GM12878 (cell line): Measurements from ENCODE around the gene INPP5D. TPM values are rescaled to one million over a fixed set of nuclear protein-coding genes. Genes with fewer than 3 reads are reported as not detected.
A peak's percentile ranks its signal among the peaks of the same experiment; 100 is the strongest.

Experiments
- ATAC-seq: fragments of 200-7000 bp; cut with Tn5 transposase; 3 replicates; pipeline ENCODE4 v1.9.1; 2020; ENCODE audit warnings: mild to moderate bottlenecking, moderate library complexity
- BruUV-seq: library from RNA; stranded (reverse); fragments of 400-500 nt; replicated peaks from 2 replicates; lab custom pipeline; 2021; lab: Mats Ljungman, UMichigan
- CTCF ChIA-PET: fragments of 300-600 bp; sonication (Branson Sonifier 250); formaldehyde crosslinking; extraction: SDS; loops from one replicate; lab custom pipeline; 2021; ENCODE audit warnings: inconsistent platforms; lab: Yijun Ruan, JAX
- POLR2A ChIA-PET: fragments of 350-600 bp; formaldehyde crosslinking; extraction: SDS; loops from one replicate; lab custom pipeline; 2021; ENCODE audit warnings: inconsistent platforms; lab: Charles Lee
- RAD21 ChIA-PET: fragments of 300-600 bp; sonication (Branson Sonifier 250); formaldehyde crosslinking; loops from one replicate; lab custom pipeline; 2023; ENCODE audit warnings: antibody characterized with exemption; ENCODE audit not compliant: unreplicated experiment; lab: Charles Lee
- SMC1A ChIA-PET: fragments of 300-600 bp; sonication (Branson Sonifier 250); formaldehyde crosslinking; loops from one replicate; lab custom pipeline; 2023; ENCODE audit not compliant: unreplicated experiment, uncharacterized antibody; lab: Charles Lee
- DNase-seq: peaks from one replicate; pipeline ENCODE4 v3.0.0-alpha.2; 2011; ENCODE audit warnings: low read depth, low spot score
- FAIRE-seq: peaks from 3 replicates; lab custom pipeline; 2011; peaks lifted over from hg19 to GRCh38; lab: Jason Lieb, UNC
- H2AFZ ChIP-seq: 2 replicates; pipeline ENCODE4 v1.6.0; 2011; ENCODE audit warnings: low read depth, low read length, control low read depth; ENCODE audit not compliant: control insufficient read depth
- H3K27ac ChIP-seq: 2 replicates; pipeline ENCODE4 v1.5.1; 2011; ENCODE audit warnings: control low read depth; ENCODE audit not compliant: control insufficient read depth, insufficient read depth
- H3K27me3 ChIP-seq, 2 experiments: replicated peaks in 1 of 2; 2 replicates each; pipeline versions ENCODE4 v1.6.0 to v1.6.1; 2011; ENCODE audit warnings: low read length in 1 of 2; ENCODE audit not compliant: control insufficient read depth in 2 of 2, insufficient read depth in 2 of 2
- H3K36me3 ChIP-seq, 2 experiments: 2 replicates each; pipeline ENCODE4 v1.5.1; 2011; ENCODE audit warnings: low read length in 1 of 2; ENCODE audit not compliant: control insufficient read depth in 2 of 2, insufficient read depth in 2 of 2
- H3K4me1 ChIP-seq: 2 replicates; pipeline ENCODE4 v1.6.1; 2011; ENCODE audit warnings: mild to moderate bottlenecking, low read length, moderate library complexity, mixed read lengths; ENCODE audit not compliant: control insufficient read depth, insufficient read depth
- H3K4me2 ChIP-seq: 2 replicates; pipeline ENCODE4 v1.6.0; 2011; ENCODE audit warnings: control low read depth; ENCODE audit not compliant: control insufficient read depth, insufficient read depth
- H3K4me3 ChIP-seq: fragments of 200-600 bp; sonication (generic); 2 replicates; pipeline ENCODE4 v1.5.1; 2016
- H3K79me2 ChIP-seq: 2 replicates; pipeline ENCODE4 v1.6.0; 2011; ENCODE audit warnings: low read length; ENCODE audit not compliant: control insufficient read depth, insufficient read depth
- H3K9ac ChIP-seq: 2 replicates; pipeline ENCODE4 v1.8.0; 2011; ENCODE audit warnings: low read length, control low read depth, mixed read lengths; ENCODE audit not compliant: control insufficient read depth, insufficient read depth
- H3K9me3 ChIP-seq: replicated peaks from 3 replicates; pipeline ENCODE4 v1.5.1; 2011; ENCODE audit warnings: mild to moderate bottlenecking, low read length; ENCODE audit not compliant: control insufficient read depth, insufficient read depth
- H4K20me1 ChIP-seq: 2 replicates; pipeline ENCODE4 v1.6.0; 2011; ENCODE audit not compliant: control insufficient read depth, insufficient read depth
- CHD1 ChIP-seq: IDR thresholded peaks from 2 replicates; pipeline ENCODE4 v1.6.1; 2012; ENCODE audit warnings: low read depth, low read length, improper control_type of control experiment
- CHD2 ChIP-seq: IDR thresholded peaks from 2 replicates; pipeline ENCODE4 v1.6.1; 2011; ENCODE audit warnings: low read depth, low read length, improper control_type of control experiment, borderline replicate concordance
- CHD4 ChIP-seq: fragments of 200-600 bp; sonication (generic); IDR thresholded peaks from 2 replicates; pipeline ENCODE4 v1.6.1; 2016; ENCODE audit warnings: mild to moderate bottlenecking
- CREM ChIP-seq: IDR thresholded peaks from 2 replicates; pipeline ENCODE4 v1.6.1; 2014; ENCODE audit warnings: antibody characterized with exemption, low read depth
- EZH2 ChIP-seq: IDR thresholded peaks from 2 replicates; pipeline ENCODE4 v1.6.1; 2012; ENCODE audit warnings: low read depth, mild to moderate bottlenecking, control low read depth, inconsistent platforms, low read length, borderline replicate concordance; ENCODE audit not compliant: control insufficient read depth
- FOXM1 ChIP-seq: IDR thresholded peaks from 2 replicates; pipeline ENCODE4 v1.6.1; 2012; ENCODE audit warnings: low read depth, mild to moderate bottlenecking, inconsistent platforms, low read length, moderate library complexity
- LARP7 ChIP-seq: fragments of 450-650 bp; IDR thresholded peaks from 2 replicates; pipeline ENCODE4 v1.6.1; 2017; ENCODE audit warnings: mild to moderate bottlenecking
- POLR2A ChIP-seq: IDR thresholded peaks from 2 replicates; pipeline ENCODE4 v1.6.1; 2011; ENCODE audit warnings: low read depth, mild to moderate bottlenecking, low read length
- RFX5 ChIP-seq: IDR thresholded peaks from 2 replicates; pipeline ENCODE4 v1.6.1; 2011; ENCODE audit warnings: low read depth, low read length, improper control_type of control experiment
- SIX5 ChIP-seq: IDR thresholded peaks from 2 replicates; pipeline ENCODE4 v1.6.1; 2011; ENCODE audit warnings: mild to moderate bottlenecking, low read depth, low read length, moderate library complexity; ENCODE audit not compliant: severe bottlenecking
- TAF1 ChIP-seq: IDR thresholded peaks from 2 replicates; pipeline ENCODE4 v1.6.1; 2011; ENCODE audit warnings: mild to moderate bottlenecking, low read depth, low read length, borderline replicate concordance
- YBX1 ChIP-seq: fragments of 450-650 bp; IDR thresholded peaks from 2 replicates; pipeline ENCODE4 v1.6.1; 2016; ENCODE audit warnings: antibody characterized with exemption
- ZNF207 ChIP-seq: fragments of 450-650 bp; IDR thresholded peaks from 2 replicates; pipeline ENCODE4 v1.6.1; 2014; ENCODE audit warnings: antibody characterized with exemption, mild to moderate bottlenecking, borderline replicate concordance
- ZNF384 ChIP-seq: IDR thresholded peaks from 2 replicates; pipeline ENCODE4 v1.6.1; 2012; ENCODE audit warnings: low read depth, mild to moderate bottlenecking, low read length, improper control_type of control experiment, borderline replicate concordance
- ZNF622 ChIP-seq: fragments of 450-650 bp; IDR thresholded peaks from 2 replicates; pipeline ENCODE4 v1.6.1; 2017; ENCODE audit warnings: mild to moderate bottlenecking, inconsistent platforms
- WGBS: methylation state at CpG from one replicate; pipeline ENCODE4 v1.1.6; 2016; ENCODE audit warnings: low lambda C conversion rate; ENCODE audit not compliant: insufficient replicate concordance, insufficient coverage; ENCODE audit errors: missing lambda C conversion rate; 5-methylcytosine and 5-hydroxymethylcytosine counted together
- in situ Hi-C: fragments of 300-500 bp; cut with MboI; formaldehyde crosslinking; loops from 9 replicates; pipeline ENCODE4 v1.14.3; 2018; ENCODE audit warnings: mixed read lengths
- intact Hi-C: fragments of 100-400 bp; cut with micrococcal nuclease; formaldehyde crosslinking; loops from one replicate; pipeline ENCODE4 v1.14.2; 2022; ENCODE audit not compliant: unreplicated experiment
- polyA plus RNA-seq, 11 experiments: library from polyadenylated mRNA; depleted of rRNA in 4 of 11; unstranded in 6 of 11; stranded (reverse) in 5 of 11; fragments of >200 nt; fragmentation: Nextera tagmentation in 4 of 11; fragmentation: Illumina TruSeq in 1 of 11; extraction: Ambion mirVana in 4 of 11; extraction: Trizol in 1 of 11; gene quantifications; 1 replicate in 1 of 11; 2 replicates in 10 of 11; pipeline versions ENCODE4 v1.2.1 to v1.2.3, GENCODE V29; 2011 to 2016; ENCODE audit warnings: inconsistent platforms in 2 of 11, missing spikeins in 2 of 11, low read depth in 1 of 11
- total RNA-seq, 4 experiments: library from RNA; depleted of rRNA in 3 of 4; stranded (reverse); fragments of >200 nt in 3 of 4; fragmentation: Illumina TruSeq in 1 of 4; extraction: Trizol in 1 of 4; gene quantifications; 2 replicates each; pipeline versions ENCODE4 v1.2.1 to v1.2.3, GENCODE V29; 2013 to 2021
- TF ChIP-seq, protein P1 (sequence below): IDR thresholded peaks from 2 replicates; pipeline ENCODE4 v1.6.1; 2011; ENCODE audit warnings: mild to moderate bottlenecking, low read depth, low read length, moderate library complexity; ENCODE audit not compliant: insufficient replicate concordance
- TF ChIP-seq, protein P2 (sequence below): fragments of 450-650 bp; IDR thresholded peaks from 2 replicates; pipeline ENCODE4 v1.6.1; 2017; ENCODE audit warnings: borderline replicate concordance
- TF ChIP-seq, protein P3 (sequence below): IDR thresholded peaks from 2 replicates; pipeline ENCODE4 v1.6.1; 2011; ENCODE audit warnings: low read depth, low read length, improper control_type of control experiment, borderline replicate concordance
- TF ChIP-seq, protein P4 (sequence below): IDR thresholded peaks from 2 replicates; pipeline ENCODE4 v1.6.1; 2012; ENCODE audit warnings: low read depth, low read length, improper control_type of control experiment
- TF ChIP-seq, protein P5 (sequence below): fragments of 450-650 bp; IDR thresholded peaks from 2 replicates; pipeline ENCODE4 v1.6.1; 2016; ENCODE audit warnings: mild to moderate bottlenecking

INPP5D gene
- total and polyA plus RNA-seq, 10 of the 15 experiments (the other 5 are each of a cell fraction or from before 2014, with no cell fraction given): 11.8 to 139 (median 88.8) TPM

DNA sequence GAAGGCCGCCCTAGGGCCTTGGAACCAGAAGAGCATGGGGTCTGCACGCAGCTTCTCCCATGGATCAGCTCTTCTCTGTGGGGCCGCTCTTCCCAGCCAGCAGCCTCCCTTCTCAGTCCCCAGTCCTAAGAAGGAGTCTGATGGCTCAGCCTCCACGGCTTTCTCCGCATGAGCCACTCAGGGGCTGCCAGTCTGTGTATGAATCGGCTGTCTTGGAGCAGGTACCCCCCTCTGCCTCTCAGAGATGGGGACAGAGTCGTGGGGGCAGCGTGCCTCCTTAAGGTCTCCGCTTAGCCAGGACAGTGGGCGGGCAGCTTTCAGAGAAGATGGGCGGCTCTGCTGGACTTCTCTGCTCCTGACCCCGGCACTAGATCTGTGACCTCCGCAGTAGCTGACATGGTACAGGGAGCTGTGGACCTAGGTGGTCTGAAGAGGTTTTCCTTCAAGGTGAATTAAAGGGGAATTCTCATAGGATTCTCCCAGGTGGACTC, 21.6 kb downstream of the INPP5D start:
- H3K9ac ChIP-seq: peak overlapping the region; percentile 90
- TF ChIP-seq RFX5 (no peak), FOXM1 (no peak), YBX1 (no peak), EZH2 (no peak), CHD4 (no peak), SIX5 (no peak), CREM (no peak), TAF1 (0 out of 2 replicates have a peak, but pooled peaks have one; percentile 2), CHD2 (peak; percentile 10; the same call in 1 of the 2 replicates), CHD1 (no peak), LARP7 (no peak; the same call in 1 of the 2 replicates), ZNF207 (0 out of 2 replicates have a peak, but pooled peaks have one; percentile 23), ZNF622 (no peak), POLR2A (peak; percentile 71), ZNF384 (no peak)
- TF ChIP-seq, protein P1, sequence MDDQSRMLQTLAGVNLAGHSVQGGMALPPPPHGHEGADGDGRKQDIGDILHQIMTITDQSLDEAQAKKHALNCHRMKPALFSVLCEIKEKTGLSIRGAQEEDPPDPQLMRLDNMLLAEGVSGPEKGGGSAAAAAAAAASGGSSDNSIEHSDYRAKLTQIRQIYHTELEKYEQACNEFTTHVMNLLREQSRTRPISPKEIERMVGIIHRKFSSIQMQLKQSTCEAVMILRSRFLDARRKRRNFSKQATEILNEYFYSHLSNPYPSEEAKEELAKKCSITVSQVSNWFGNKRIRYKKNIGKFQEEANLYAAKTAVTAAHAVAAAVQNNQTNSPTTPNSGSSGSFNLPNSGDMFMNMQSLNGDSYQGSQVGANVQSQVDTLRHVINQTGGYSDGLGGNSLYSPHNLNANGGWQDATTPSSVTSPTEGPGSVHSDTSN: no peak
- TF ChIP-seq, protein P2, sequence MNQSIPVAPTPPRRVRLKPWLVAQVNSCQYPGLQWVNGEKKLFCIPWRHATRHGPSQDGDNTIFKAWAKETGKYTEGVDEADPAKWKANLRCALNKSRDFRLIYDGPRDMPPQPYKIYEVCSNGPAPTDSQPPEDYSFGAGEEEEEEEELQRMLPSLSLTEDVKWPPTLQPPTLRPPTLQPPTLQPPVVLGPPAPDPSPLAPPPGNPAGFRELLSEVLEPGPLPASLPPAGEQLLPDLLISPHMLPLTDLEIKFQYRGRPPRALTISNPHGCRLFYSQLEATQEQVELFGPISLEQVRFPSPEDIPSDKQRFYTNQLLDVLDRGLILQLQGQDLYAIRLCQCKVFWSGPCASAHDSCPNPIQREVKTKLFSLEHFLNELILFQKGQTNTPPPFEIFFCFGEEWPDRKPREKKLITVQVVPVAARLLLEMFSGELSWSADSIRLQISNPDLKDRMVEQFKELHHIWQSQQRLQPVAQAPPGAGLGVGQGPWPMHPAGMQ: no peak
- TF ChIP-seq, protein P3, sequence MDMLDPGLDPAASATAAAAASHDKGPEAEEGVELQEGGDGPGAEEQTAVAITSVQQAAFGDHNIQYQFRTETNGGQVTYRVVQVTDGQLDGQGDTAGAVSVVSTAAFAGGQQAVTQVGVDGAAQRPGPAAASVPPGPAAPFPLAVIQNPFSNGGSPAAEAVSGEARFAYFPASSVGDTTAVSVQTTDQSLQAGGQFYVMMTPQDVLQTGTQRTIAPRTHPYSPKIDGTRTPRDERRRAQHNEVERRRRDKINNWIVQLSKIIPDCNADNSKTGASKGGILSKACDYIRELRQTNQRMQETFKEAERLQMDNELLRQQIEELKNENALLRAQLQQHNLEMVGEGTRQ: no peak
- TF ChIP-seq, protein P4, sequence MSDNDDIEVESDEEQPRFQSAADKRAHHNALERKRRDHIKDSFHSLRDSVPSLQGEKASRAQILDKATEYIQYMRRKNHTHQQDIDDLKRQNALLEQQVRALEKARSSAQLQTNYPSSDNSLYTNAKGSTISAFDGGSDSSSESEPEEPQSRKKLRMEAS: no peak
- TF ChIP-seq, protein P5, sequence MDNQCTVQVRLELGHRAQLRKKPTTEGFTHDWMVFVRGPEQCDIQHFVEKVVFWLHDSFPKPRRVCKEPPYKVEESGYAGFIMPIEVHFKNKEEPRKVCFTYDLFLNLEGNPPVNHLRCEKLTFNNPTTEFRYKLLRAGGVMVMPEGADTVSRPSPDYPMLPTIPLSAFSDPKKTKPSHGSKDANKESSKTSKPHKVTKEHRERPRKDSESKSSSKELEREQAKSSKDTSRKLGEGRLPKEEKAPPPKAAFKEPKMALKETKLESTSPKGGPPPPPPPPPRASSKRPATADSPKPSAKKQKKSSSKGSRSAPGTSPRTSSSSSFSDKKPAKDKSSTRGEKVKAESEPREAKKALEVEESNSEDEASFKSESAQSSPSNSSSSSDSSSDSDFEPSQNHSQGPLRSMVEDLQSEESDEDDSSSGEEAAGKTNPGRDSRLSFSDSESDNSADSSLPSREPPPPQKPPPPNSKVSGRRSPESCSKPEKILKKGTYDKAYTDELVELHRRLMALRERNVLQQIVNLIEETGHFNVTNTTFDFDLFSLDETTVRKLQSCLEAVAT: no peak; the same call in 1 of the 2 replicates

More for the DNA sequence above, 21.6 kb downstream of the INPP5D start:
- WGBS: under 1% methylated on average over 13 of the region's 13 CpGs
- peaks cover 90% of the 10 kb centered on the region for H3K4me1 ChIP-seq
- H3K27ac ChIP-seq: peak overlapping the region; percentile 100
- ChIA-PET SMC1A (interaction anchor here (0.8 to 17.9 kb wide), 15 partner anchors 9 to 172 kb away, joined by 3 to 351 read pairs (median 6); partner anchors contain the start of gene INPP5D), CTCF (interaction anchor here (0.9 to 5.8 kb wide), 12 partner anchors 8 to 171 kb away, joined by 3 to 68 read pairs (median 6); partner anchors contain the start of gene INPP5D), POLR2A (interaction anchor here (0.6 to 11.9 kb wide), 10 partner anchors 11 to 340 kb away, joined by 3 to 271 read pairs (median 14); partner anchors contain the start of gene INPP5D), RAD21 (interaction anchor here (1.0 to 15.1 kb wide), 13 partner anchors 11 to 170 kb away, joined by 3 to 361 read pairs (median 9); partner anchors contain the start of gene INPP5D)
- FAIRE-seq (no peak), ATAC-seq (peak; percentile 10), DNase-seq (no peak)
- in situ Hi-C loops: no loop called here
- H3K36me3 ChIP-seq: peaks cover 15 to 27% of the 10 kb centered on the region in 2 experiments
- intact Hi-C loops: loop anchor here (1.0 to 5.0 kb wide), 5 partner anchors 19 to 171 kb away; partner anchors contain the start of gene ATG16L1
- no peaks in the 10 kb centered on the region for H4K20me1 ChIP-seq
- H3K4me3 ChIP-seq: peak overlapping the region; percentile 50
- H3K79me2 ChIP-seq: peaks cover 73% of the 10 kb centered on the region
- no peak overlapping the region for H2AFZ ChIP-seq
- H3K27me3 ChIP-seq: no peaks in the 10 kb centered on the region
- peak overlapping the region; percentile 95 for H3K4me2 ChIP-seq
- no peaks in the 10 kb centered on the region for H3K9me3 ChIP-seq
- TSS peak; percentile 80 for BruUV-seq
